ENCODE data around the gene ZHX3. TPM values are rescaled to one million over a fixed set of nuclear protein-coding genes. Genes with fewer than 3 reads are reported as not detected.

ZHX3 gene
- total and polyA plus RNA-seq, 2 of the 4 experiments (the other 2 are of a cell fraction): 25.0 to 28.0 TPM

GRCh38 chr20:41347523-41348429 lies 30.2 kb upstream of the ZHX3 start:
- Histone ChIP-seq H3K4me3 (ENCODE audit: insufficient read depth, low read depth, low read length) (no peak overlapping the region), H3K9me1 (ENCODE audit: insufficient read depth, low read length) (no peaks in the 10 kb centered on the region; the same call in 1 of the 2 replicates), H4K20me1 (ENCODE audit: insufficient read depth, low read length) (no peaks in the 10 kb centered on the region), H2BK5ac (ENCODE audit: low read depth, low read length, poor library complexity, severe bottlenecking) (no peak overlapping the region), H3K14ac (replicated peaks; ENCODE audit: low read depth, low read length) (no peak overlapping the region), H2BK15ac (ENCODE audit: low read depth, low read length) (no peak overlapping the region), H3K4me2 (ENCODE audit: low read depth, low read length) (no peak overlapping the region), H4K8ac (ENCODE audit: low read depth in 2 of 2, low read length in 2 of 2) (0 out of 4 replicates have a peak overlapping the region, but pooled peaks of 1 of the 2 experiments have one; percentile 2), H3K18ac (ENCODE audit: low read depth, low read length) (no peak overlapping the region), H3K9ac (ENCODE audit: low read depth, low read length) (no peak overlapping the region), H2AFZ (replicated peaks; ENCODE audit: low read length, poor library complexity) (peak overlapping the region; percentile 80), H2AK9ac (replicated peaks; ENCODE audit: low read depth, low read length, poor library complexity) (peak overlapping the region; percentile 23), H3K56ac (ENCODE audit: extremely low read depth, insufficient read depth, low read length) (no peak overlapping the region), H3K23ac (ENCODE audit: low read depth, low read length) (no peak overlapping the region), H2AK5ac (ENCODE audit: low read depth, low read length) (no peak overlapping the region), H2BK20ac (ENCODE audit: low read depth, low read length) (no peak overlapping the region), H3K9me3 (ENCODE audit: control insufficient read depth, insufficient read depth, low read length) (no peaks in the 10 kb centered on the region), H4K91ac (ENCODE audit: insufficient read depth, low read depth, low read length) (no peak overlapping the region), H3K27ac (ENCODE audit: insufficient read depth, low read length) (no peak overlapping the region), H4K5ac (ENCODE audit: low read depth, low read length) (no peak overlapping the region), H3K79me1 (ENCODE audit: low read depth in 1 of 2, low read length in 2 of 2) (no peaks in the 10 kb centered on the region), H2BK120ac (ENCODE audit: low read depth, low read length) (no peak overlapping the region), H3K27me3 (ENCODE audit: control insufficient read depth, insufficient read depth, low read length) (no peaks in the 10 kb centered on the region), H3K4ac (ENCODE audit: low read depth, low read length) (no peak overlapping the region; the same call in 1 of the 2 replicates), H3K36me3 (ENCODE audit: control insufficient read depth, insufficient read depth, low read length) (no peaks in the 10 kb centered on the region; the same call in 1 of the 2 replicates), H3K4me1 (ENCODE audit: control insufficient read depth, insufficient read depth, low read length) (peaks cover 6% of the 10 kb centered on the region; the same call in 1 of the 2 replicates)
- CTCF ChIA-PET: interaction anchor here (0.6 kb wide), 1 partner anchor 33 kb away, joined by 3 read pairs; no protein-coding TSS in a partner anchor
- 40% methylated on average over 3 of the region's 13 CpGs; no CpG with 5 or more reads in 1 of the 2 experiments for WGBS, 2 experiments (ENCODE audit: extremely low coverage in 2 of 2, insufficient read length in 1 of 2)
- BruUV-seq (replicated peaks): no TSS peak
- intact Hi-C loops (cut with micrococcal nuclease): loop anchor here (10.0 kb wide), 1 partner anchor 347 kb away; no protein-coding TSS in a partner anchor
- dilution Hi-C loops (cut with HindIII; ENCODE audit: low sequenced_read_pairs, unreplicated experiment): no loop called here
- peak; percentile 51 for DNase-seq
- ATAC-seq (ENCODE audit: low read depth): peak; percentile 61
- in situ Hi-C loops (cut with MboI; ENCODE audit: low sequenced_read_pairs): loop anchor here (10.0 kb wide), 1 partner anchor 373 kb away; no protein-coding TSS in a partner anchor
- POLR2A ChIA-PET (ENCODE audit: unreplicated experiment): no interaction called here
- TF ChIP-seq POLR2A (IDR thresholded peaks at IDR 0.05; ENCODE audit: low read depth, low read length) (no peak), FOS (IDR thresholded peaks at IDR 0.05; ENCODE audit: low read depth, low read length) (no peak), MAFK (IDR thresholded peaks at IDR 0.05; ENCODE audit: low read depth, low read length) (no peak), RFX5 (IDR thresholded peaks at IDR 0.05; ENCODE audit: low read depth, low read length) (no peak), RAD21 (IDR thresholded peaks at IDR 0.05; ENCODE audit: low read length) (no peak), CTCF (conservative IDR thresholded peaks at IDR 0.05; ENCODE audit: low read depth, low read length) (no peak), MXI1 (IDR thresholded peaks at IDR 0.05; ENCODE audit: borderline replicate concordance, low read depth, low read length) (no peak), RCOR1 (IDR thresholded peaks at IDR 0.05; ENCODE audit: insufficient replicate concordance, low read length) (no peak), NFE2L2 (IDR thresholded peaks at IDR 0.05; ENCODE audit: low read depth, low read length) (no peak), ELK1 (IDR thresholded peaks at IDR 0.05; ENCODE audit: borderline replicate concordance, low read depth, low read length) (no peak), CHD1 (IDR thresholded peaks at IDR 0.05; ENCODE audit: low read depth, low read length) (no peak), SMC3 (IDR thresholded peaks at IDR 0.05; ENCODE audit: low read depth, low read length) (no peak; the same call in 1 of the 2 replicates), BHLHE40 (IDR thresholded peaks at IDR 0.05; ENCODE audit: low read depth, low read length) (no peak), USF2 (IDR thresholded peaks at IDR 0.05; ENCODE audit: low read depth, low read length) (no peak)
